ENCODE measurements around the gene CDH4.
"Not testable (repeated sequence)": the region's sequence is repeated elsewhere in the genome, so short reads cannot be mapped to it uniquely, and the experiment has no call there.

Gene CDH4

GRCh38 chr20:61254881-61255626 lies 3.0 kb downstream of the CDH4 start:
- no peak for FAIRE-seq

GRCh38 chr20:61256365-61256764 lies 4.3 kb downstream of the CDH4 start:
- no peak for FAIRE-seq

- no peak for FAIRE-seq
These were observed 4.8 kb downstream of the CDH4 start for GRCh38 chr20:61256824-61257223.

- no peak for FAIRE-seq
These were observed 5.5 kb downstream of the CDH4 start for GRCh38 chr20:61257611-61258010.

GRCh38 chr20:61259741-61260140 lies 7.7 kb downstream of the CDH4 start:
- no peak for FAIRE-seq

GRCh38 chr20:61260905-61261304 lies 8.8 kb downstream of the CDH4 start:
- FAIRE-seq: no peak

GRCh38 chr20:61262036-61262435 lies 10.0 kb downstream of the CDH4 start:
- no peak for FAIRE-seq

- no peak for FAIRE-seq
These were observed 10.5 kb downstream of the CDH4 start for GRCh38 chr20:61262514-61262913.

GRCh38 chr20:61263084-61263695 lies 11.1 kb downstream of the CDH4 start:
- no peak for FAIRE-seq

GRCh38 chr20:61263938-61264337 lies 11.9 kb downstream of the CDH4 start:
- FAIRE-seq: no peak

- no peak for FAIRE-seq
These were observed 15.2 kb downstream of the CDH4 start for GRCh38 chr20:61267241-61267640.

- FAIRE-seq: no peak
These were observed 16.0 kb downstream of the CDH4 start for GRCh38 chr20:61268024-61268423.

GRCh38 chr20:61271312-61272231 lies 19.5 kb downstream of the CDH4 start:
- no peak for FAIRE-seq

GRCh38 chr20:61273024-61273423 lies 21.0 kb downstream of the CDH4 start:
- not testable (repeated sequence) for FAIRE-seq

GRCh38 chr20:61273666-61274065 lies 21.6 kb downstream of the CDH4 start:
- FAIRE-seq: not testable (repeated sequence)

GRCh38 chr20:61274326-61274725 lies 22.3 kb downstream of the CDH4 start:
- no peak for FAIRE-seq

- FAIRE-seq: no peak
These were observed 26.2 kb downstream of the CDH4 start for GRCh38 chr20:61278296-61278695.

- FAIRE-seq: no peak
These were observed 27.6 kb downstream of the CDH4 start for GRCh38 chr20:61279621-61280150.

- no peak for FAIRE-seq
These were observed 28.3 kb downstream of the CDH4 start for GRCh38 chr20:61280217-61280980.

- FAIRE-seq: no peak
These were observed 29.3 kb downstream of the CDH4 start for GRCh38 chr20:61281286-61281795.

- FAIRE-seq: no peak
These were observed 32.7 kb downstream of the CDH4 start for GRCh38 chr20:61284752-61285151.

GRCh38 chr20:61285152-61285645 lies 33.1 kb downstream of the CDH4 start:
- FAIRE-seq: no peak

All from A204.1 (cell line).